WI38 (cell line): ENCODE results near the gene SCAANT1.

Experiments used
- H3K4me3 ChIP-seq: 2 replicates; pipeline ENCODE4 v1.5.1; 2011; ENCODE audit warnings: low read depth, mild to moderate bottlenecking, control low read depth, low read length
- CTCF ChIP-seq: IDR thresholded peaks from 2 replicates; pipeline ENCODE4 v1.5.1; 2012; ENCODE audit warnings: low read depth, mild to moderate bottlenecking, control low read depth, low read length

SCAANT1 gene

GRCh38 chr3:63880653-63881052, 31.5 kb downstream of the SCAANT1 start:
- no peak overlapping the region for H3K4me3 ChIP-seq
- TF ChIP-seq CTCF = no peak

- TF ChIP-seq CTCF = no peak
- no peak overlapping the region for H3K4me3 ChIP-seq
Measured at GRCh38 chr3:63878394-63879060, 33.7 kb downstream of the SCAANT1 start.

GRCh38 chr3:63877737-63878393, 34.3 kb downstream of the SCAANT1 start:
- TF ChIP-seq CTCF = no peak

GRCh38 chr3:63876260-63876659, 35.9 kb downstream of the SCAANT1 start:
- no peak for TF ChIP-seq CTCF
- H3K4me3 ChIP-seq = no peak overlapping the region

More at GRCh38 chr3:63877737-63878393, 34.3 kb downstream of the SCAANT1 start:
- H3K4me3 ChIP-seq = no peak overlapping the region

- no peak for TF ChIP-seq CTCF
- H3K4me3 ChIP-seq = no peak overlapping the region
Measured at GRCh38 chr3:63875510-63875909, 36.7 kb downstream of the SCAANT1 start.

- H3K4me3 ChIP-seq = no peak overlapping the region
- no peak for TF ChIP-seq CTCF
Measured at GRCh38 chr3:63874769-63875168, 37.4 kb downstream of the SCAANT1 start.

GRCh38 chr3:63872135-63872924, 39.9 kb downstream of the SCAANT1 start:
- TF ChIP-seq CTCF = no peak
- no peak overlapping the region for H3K4me3 ChIP-seq
